ENCODE results near the gene ARHGEF17. TPM values are rescaled to one million over a fixed set of nuclear protein-coding genes. Genes with fewer than 3 reads are reported as not detected.
A peak's percentile ranks its signal among the peaks of the same experiment; 100 is the strongest.

The ARHGEF17 gene
- total and polyA plus RNA-seq, 2 donors (not counting 1 experiment from before 2014, with no cell fraction given): 42.8 to 43.1 TPM

- H3K27me3 ChIP-seq (ENCODE audit: control insufficient read depth, insufficient read depth, low read length): no peaks in the 10 kb centered on the region
- H3K9ac ChIP-seq (ENCODE audit: insufficient read depth, low read length): no peak overlapping the region
- no peak overlapping the region for H3K4me3 ChIP-seq (replicated peaks in 1 of 4; ENCODE audit: control extremely low read depth in 1 of 4, insufficient read depth in 1 of 4, low read depth in 3 of 4, low read length in 4 of 4)
- H3K4me2 ChIP-seq (ENCODE audit: extremely low read depth, insufficient read depth, low read length): no peak overlapping the region
- H4K20me1 ChIP-seq (ENCODE audit: control insufficient read depth, extremely low read depth, insufficient read depth, low read length): no peaks in the 10 kb centered on the region
- no peak overlapping the region for H2AFZ ChIP-seq (ENCODE audit: low read length)
- TF ChIP-seq CTCF (conservative IDR thresholded peaks at IDR 0.05 in 1 of 2, IDR thresholded peaks at IDR 0.05 in 1 of 2; ENCODE audit: low read depth in 1 of 2, low read length in 2 of 2): peak; percentile 79 to 84
- no peak for TF ChIP-seq EZH2 (IDR thresholded peaks at IDR 0.05; ENCODE audit: low read length, missing control alignments)
- H3K79me2 ChIP-seq (ENCODE audit: control insufficient read depth, insufficient read depth, low read length): no peaks in the 10 kb centered on the region
- no peaks in the 10 kb centered on the region for H3K4me1 ChIP-seq (ENCODE audit: control insufficient read depth, extremely low read depth, insufficient read depth, low read length)
- no peak overlapping the region for H3K27ac ChIP-seq (ENCODE audit: insufficient read depth, low read length)
- H3K9me3 ChIP-seq (ENCODE audit: control insufficient read depth, insufficient read depth, low read depth, low read length): no peaks in the 10 kb centered on the region
- peaks cover 3% of the 10 kb centered on the region for H3K36me3 ChIP-seq (ENCODE audit: control insufficient read depth, insufficient read depth, low read length)
- peak; percentile 73 to 82 for DNase-seq (ENCODE audit: low read depth in 2 of 2)
Measured at GRCh38 chr11:73393479-73394415, 85.7 kb downstream of the ARHGEF17 start.

DNA sequence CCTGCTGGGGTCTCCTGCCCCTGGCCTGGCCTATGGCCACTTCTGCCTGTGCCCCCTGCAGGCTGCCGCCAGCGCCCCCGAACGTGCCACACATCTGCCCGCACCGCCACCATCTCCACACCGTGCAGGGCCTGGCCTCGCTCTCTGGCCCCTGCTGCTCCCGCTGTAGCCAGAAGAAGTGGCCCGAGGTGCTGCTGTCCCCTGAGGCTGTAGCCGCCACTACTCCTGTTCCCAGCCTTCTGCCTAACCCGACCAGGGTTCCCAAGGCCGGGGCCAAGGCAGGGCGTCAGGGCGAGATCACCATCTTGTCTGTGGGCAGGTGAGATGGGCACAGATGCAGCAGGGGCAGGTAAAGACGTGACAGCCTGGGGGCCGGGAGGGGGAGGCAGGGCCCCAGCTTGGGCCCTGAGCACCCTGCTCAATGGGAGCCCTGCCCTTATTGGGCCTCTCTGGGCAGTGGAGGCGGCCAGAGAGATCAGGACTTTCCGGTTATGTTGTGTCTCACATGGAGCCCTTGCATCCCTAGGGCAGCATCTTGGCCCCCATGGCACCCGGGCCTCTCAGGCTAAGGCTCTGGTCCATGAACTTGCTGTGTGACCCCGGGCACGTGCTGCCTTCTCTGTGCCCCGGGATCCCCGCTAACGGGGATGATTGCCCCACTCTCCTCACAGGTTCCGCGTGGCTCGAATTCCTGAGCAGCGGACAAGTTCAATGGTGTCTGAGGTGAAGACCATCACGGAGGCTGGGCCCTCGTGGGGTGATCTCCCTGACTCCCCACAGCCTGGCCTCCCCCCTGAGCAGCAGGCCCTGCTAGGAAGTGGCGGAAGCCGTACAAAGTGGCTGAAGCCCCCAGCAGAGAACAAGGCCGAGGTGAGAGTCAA is 86.6 kb downstream of the ARHGEF17 start:
- no peaks in the 10 kb centered on the region for H4K20me1 ChIP-seq (ENCODE audit: control insufficient read depth, extremely low read depth, insufficient read depth, low read length)
- H3K9me3 ChIP-seq (ENCODE audit: control insufficient read depth, insufficient read depth, low read depth, low read length): no peaks in the 10 kb centered on the region
- no peak overlapping the region for H3K4me2 ChIP-seq (ENCODE audit: extremely low read depth, insufficient read depth, low read length)

More for the DNA sequence above, 86.6 kb downstream of the ARHGEF17 start:
- TF ChIP-seq EZH2 (IDR thresholded peaks at IDR 0.05; ENCODE audit: low read length, missing control alignments): no peak
- TF ChIP-seq CTCF (conservative IDR thresholded peaks at IDR 0.05 in 1 of 2, IDR thresholded peaks at IDR 0.05 in 1 of 2; ENCODE audit: low read depth in 1 of 2, low read length in 2 of 2): no peak
- no peaks in the 10 kb centered on the region for H3K79me2 ChIP-seq (ENCODE audit: control insufficient read depth, insufficient read depth, low read length)
- no peaks in the 10 kb centered on the region for H3K27me3 ChIP-seq (ENCODE audit: control insufficient read depth, insufficient read depth, low read length)
- H3K9ac ChIP-seq (ENCODE audit: insufficient read depth, low read length): no peak overlapping the region
- H3K4me1 ChIP-seq (ENCODE audit: control insufficient read depth, extremely low read depth, insufficient read depth, low read length): no peaks in the 10 kb centered on the region
- peaks cover 3% of the 10 kb centered on the region for H3K36me3 ChIP-seq (ENCODE audit: control insufficient read depth, insufficient read depth, low read length)
- H2AFZ ChIP-seq (ENCODE audit: low read length): no peak overlapping the region
- no peak overlapping the region for H3K27ac ChIP-seq (ENCODE audit: insufficient read depth, low read length)
- no peak for DNase-seq (ENCODE audit: low read depth in 2 of 2)
- no peak overlapping the region for H3K4me3 ChIP-seq (replicated peaks in 1 of 4; ENCODE audit: control extremely low read depth in 1 of 4, insufficient read depth in 1 of 4, low read depth in 3 of 4, low read length in 4 of 4)
